Ammon's horn (tissue), 1 donor: ENCODE results near the gene WDR38.

Experiments used
- DNase-seq: peaks from one replicate; pipeline ENCODE4 v3.0.0-alpha.2; 2016; ENCODE audit warnings: low spot score

Gene WDR38

GRCh38 chr9:124857533-124858162, 4.4 kb downstream of the WDR38 start:
- no peak for DNase-seq

GRCh38 chr9:124858330-124859046, 5.2 kb downstream of the WDR38 start:
- DNase-seq = no peak

- DNase-seq = no peak
These were observed 6.7 kb downstream of the WDR38 start for GRCh38 chr9:124859803-124860581.

- DNase-seq = no peak
These were observed 7.5 kb downstream of the WDR38 start for GRCh38 chr9:124860582-124861341.

- peak; percentile 96 for DNase-seq
These were observed 8.3 kb downstream of the WDR38 start, which contains the start of the genes ARPC5L and RPL35 for GRCh38 chr9:124861342-124862229. Gene ARPC5L (plus strand): TSS chr9:124862130. CDS start chr9:124869291, 7,161 bp downstream. Gene RPL35 (minus strand): TSS chr9:124861957. CDS start chr9:124861912, 45 bp downstream.

GRCh38 chr9:124863371-124863871, 10.2 kb downstream of the WDR38 start:
- DNase-seq = no peak

- peak; percentile 80 for DNase-seq
These were observed 15.5 kb downstream of the WDR38 start for GRCh38 chr9:124868511-124869465.

- no peak for DNase-seq
These were observed 16.3 kb downstream of the WDR38 start for GRCh38 chr9:124869466-124869985.

- DNase-seq = no peak
These were observed 16.8 kb downstream of the WDR38 start for GRCh38 chr9:124869986-124870560.

GRCh38 chr9:124870723-124871122, 17.5 kb downstream of the WDR38 start:
- no peak for DNase-seq

- no peak for DNase-seq
These were observed 17.9 kb downstream of the WDR38 start for GRCh38 chr9:124871156-124871561.

- no peak for DNase-seq
These were observed 20.4 kb downstream of the WDR38 start for GRCh38 chr9:124873664-124874063.

- no peak for DNase-seq
These were observed 22.2 kb downstream of the WDR38 start for GRCh38 chr9:124875501-124875900.

- DNase-seq = no peak
These were observed 23.9 kb downstream of the WDR38 start for GRCh38 chr9:124877021-124877782.

GRCh38 chr9:124878021-124878420, 24.8 kb downstream of the WDR38 start:
- DNase-seq = no peak

- DNase-seq = no peak
These were observed 25.3 kb downstream of the WDR38 start for GRCh38 chr9:124878518-124878917.

GRCh38 chr9:124879226-124879625, 26.0 kb downstream of the WDR38 start:
- no peak for DNase-seq

- peak; percentile 57 for DNase-seq
These were observed 27.2 kb downstream of the WDR38 start for GRCh38 chr9:124880501-124880900.
